Measurements from ENCODE around the gene PRR33. TPM values are rescaled to one million over a fixed set of nuclear protein-coding genes. Genes with fewer than 3 reads are reported as not detected.
"Not testable (repeated sequence)": the region's sequence is repeated elsewhere in the genome, so short reads cannot be mapped to it uniquely, and the experiment has no call there.

Gene PRR33
- total RNA-seq: 0.16 TPM in 1 of 2 replicates, not detected in the other

DNA sequence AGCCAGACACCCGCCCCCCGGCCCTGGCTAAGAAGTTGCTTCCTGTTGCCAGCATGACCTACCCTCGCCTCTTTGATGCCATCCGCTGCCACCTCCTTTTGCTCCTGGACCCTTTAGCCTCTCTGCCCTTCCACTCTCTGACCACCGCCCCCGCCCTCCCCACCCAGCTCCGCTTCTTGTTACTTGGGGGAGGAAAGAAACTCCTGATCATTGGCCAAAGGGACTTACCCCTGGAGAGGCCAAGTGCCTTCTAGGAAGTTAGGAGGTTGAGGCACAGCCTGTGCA lies at the start of gene PRR33:
TSS of gene PRR33 (minus strand) at position 65 of the 285 bp plus-strand sequence. CDS start 1,311 bp downstream, outside the sequence.
- Mint-ChIP-seq H3K4me3 (no peak within 1 kb of the TSS), H3K36me3 (ENCODE audit: low read depth) (peaks cover 10% of the 10 kb centered on the region), H3K27me3 (peaks cover 2% of the 10 kb centered on the region), H3K4me1 (peaks cover 34% of the 10 kb centered on the region), H3K9me3 (no peaks in the 10 kb centered on the region), H3K27ac (no peak within 1 kb of the TSS)
- intact Hi-C loops (cut with micrococcal nuclease): no loop called here
- POLR2A ChIA-PET: interaction anchor here (0.7 to 3.0 kb wide), 4 partner anchors 9 to 41 kb away, joined by 7 to 13 read pairs (median 10); no protein-coding TSS in a partner anchor
- ATAC-seq (ENCODE audit: low read depth) (no peak), DNase-seq (no peak)
- TF ChIP-seq, protein P1, sequence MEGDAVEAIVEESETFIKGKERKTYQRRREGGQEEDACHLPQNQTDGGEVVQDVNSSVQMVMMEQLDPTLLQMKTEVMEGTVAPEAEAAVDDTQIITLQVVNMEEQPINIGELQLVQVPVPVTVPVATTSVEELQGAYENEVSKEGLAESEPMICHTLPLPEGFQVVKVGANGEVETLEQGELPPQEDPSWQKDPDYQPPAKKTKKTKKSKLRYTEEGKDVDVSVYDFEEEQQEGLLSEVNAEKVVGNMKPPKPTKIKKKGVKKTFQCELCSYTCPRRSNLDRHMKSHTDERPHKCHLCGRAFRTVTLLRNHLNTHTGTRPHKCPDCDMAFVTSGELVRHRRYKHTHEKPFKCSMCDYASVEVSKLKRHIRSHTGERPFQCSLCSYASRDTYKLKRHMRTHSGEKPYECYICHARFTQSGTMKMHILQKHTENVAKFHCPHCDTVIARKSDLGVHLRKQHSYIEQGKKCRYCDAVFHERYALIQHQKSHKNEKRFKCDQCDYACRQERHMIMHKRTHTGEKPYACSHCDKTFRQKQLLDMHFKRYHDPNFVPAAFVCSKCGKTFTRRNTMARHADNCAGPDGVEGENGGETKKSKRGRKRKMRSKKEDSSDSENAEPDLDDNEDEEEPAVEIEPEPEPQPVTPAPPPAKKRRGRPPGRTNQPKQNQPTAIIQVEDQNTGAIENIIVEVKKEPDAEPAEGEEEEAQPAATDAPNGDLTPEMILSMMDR (IDR thresholded peaks at IDR 0.05): no peak
- CTCF ChIA-PET: interaction anchor here (0.7 to 1.5 kb wide), 4 partner anchors 10 to 59 kb away, joined by 3 to 6 read pairs (median 4); no protein-coding TSS in a partner anchor

DNA sequence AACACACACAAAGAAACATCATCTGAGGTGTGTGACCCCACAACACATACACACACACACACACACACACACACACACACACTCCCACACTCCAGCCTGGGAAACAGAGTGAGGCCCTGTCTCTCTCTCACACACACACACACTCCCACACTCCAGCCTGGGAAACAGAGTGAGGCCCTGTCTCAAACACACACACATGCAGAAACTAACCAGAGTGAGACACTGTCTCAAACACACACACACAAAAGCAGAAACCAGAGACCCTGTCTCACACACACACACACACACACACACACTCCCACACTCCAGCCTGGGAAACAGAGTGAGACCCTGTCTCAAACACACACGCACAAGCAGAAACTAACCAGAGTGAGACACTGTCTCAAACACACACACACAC lies 48.1 kb upstream of the PRR33 start:
- ATAC-seq (ENCODE audit: low read depth); H3K4me3 Mint-ChIP-seq; H3K27ac Mint-ChIP-seq; CTCF ChIA-PET; DNase-seq; H3K4me1 Mint-ChIP-seq; H3K36me3 Mint-ChIP-seq (ENCODE audit: low read depth); H3K9me3 Mint-ChIP-seq; H3K27me3 Mint-ChIP-seq; POLR2A ChIA-PET: not testable (repeated sequence)
- intact Hi-C loops (cut with micrococcal nuclease): loop anchor here (1.0 kb wide), 2 partner anchors 24 to 45 kb away; no protein-coding TSS in a partner anchor

DNA sequence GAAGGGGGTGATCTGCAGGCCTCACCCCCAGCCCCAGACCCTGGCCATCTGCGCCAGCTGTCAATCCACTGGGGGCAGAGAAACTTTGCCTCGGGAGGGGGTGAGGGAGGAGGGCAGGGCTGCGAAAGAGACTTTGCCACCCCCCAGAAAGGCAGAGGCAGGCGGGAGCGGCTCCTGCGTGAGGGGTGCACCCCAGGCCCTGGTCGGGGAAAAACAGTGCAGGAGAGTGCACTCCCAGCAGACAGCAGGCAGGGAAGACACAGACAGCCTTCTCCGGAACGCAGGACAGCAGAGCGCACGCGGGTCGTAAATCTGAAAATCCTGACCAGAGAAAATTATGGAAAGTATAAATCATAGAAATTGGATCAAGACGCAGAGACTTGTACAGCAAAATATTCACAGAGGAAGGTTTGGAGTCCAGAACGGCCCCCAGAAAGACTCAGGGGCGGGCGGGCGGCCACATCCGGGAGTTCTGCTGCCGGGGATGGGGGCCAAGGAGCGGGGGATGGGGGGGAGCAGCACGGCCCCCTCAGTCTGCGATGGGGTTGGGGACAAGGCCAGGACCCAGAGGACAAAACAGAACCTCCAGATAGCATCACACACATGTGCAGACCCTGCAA lies 47.4 kb upstream of the PRR33 start:
- Mint-ChIP-seq H3K27ac (no peak overlapping the region), H3K4me3 (no peak overlapping the region), H3K27me3 (peaks cover 5% of the 10 kb centered on the region), H3K9me3 (no peaks in the 10 kb centered on the region), H3K36me3 (ENCODE audit: low read depth) (no peaks in the 10 kb centered on the region), H3K4me1 (peaks cover 2% of the 10 kb centered on the region)
- ChIA-PET POLR2A (no interaction called here), CTCF (no interaction called here)
- ATAC-seq (ENCODE audit: low read depth) (peak; percentile 31), DNase-seq (peak; percentile 12)
- intact Hi-C loops (cut with micrococcal nuclease): loop anchor here (1.0 kb wide), 1 partner anchor 24 kb away; no protein-coding TSS in a partner anchor
- TF ChIP-seq, protein P1 (IDR thresholded peaks at IDR 0.05): no peak

DNA sequence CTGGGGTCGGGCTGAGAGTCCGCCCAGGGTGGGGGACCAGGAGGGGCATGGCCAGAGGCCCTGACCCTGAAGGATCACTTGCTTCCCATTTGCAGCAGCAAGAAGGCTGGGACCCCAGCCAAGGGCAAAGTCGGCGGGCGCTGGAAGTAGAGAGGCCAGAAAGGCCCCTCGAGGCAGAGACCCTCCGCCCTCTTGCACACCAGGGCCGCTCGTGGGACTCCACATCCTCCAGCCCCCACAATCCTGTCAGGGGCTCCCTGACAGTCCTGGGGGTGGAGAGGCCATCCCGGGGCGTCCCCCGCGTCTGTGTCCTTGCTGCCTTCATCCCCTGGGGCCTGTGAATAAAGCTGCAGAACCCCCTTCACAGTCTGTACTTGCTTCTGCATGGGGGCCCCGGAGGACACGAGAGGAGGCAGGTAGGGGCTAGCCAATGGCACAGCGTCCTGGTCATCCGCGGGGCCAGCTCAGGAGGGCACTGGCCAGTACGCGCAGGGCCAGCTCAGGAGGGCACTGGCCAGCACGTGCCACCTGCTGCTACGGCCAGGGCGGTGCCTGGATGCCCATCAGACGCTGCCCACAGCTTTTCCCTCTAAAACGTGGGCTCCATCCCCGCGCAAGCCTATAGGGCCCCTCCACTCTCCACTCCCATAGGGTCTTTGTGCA lies 46.8 kb upstream of the PRR33 start:
- Mint-ChIP-seq H3K27me3 (peaks cover 8% of the 10 kb centered on the region), H3K4me3 (no peak overlapping the region), H3K9me3 (no peaks in the 10 kb centered on the region), H3K36me3 (ENCODE audit: low read depth) (no peaks in the 10 kb centered on the region), H3K27ac (no peak overlapping the region), H3K4me1 (peaks cover 2% of the 10 kb centered on the region)
- DNase-seq (peak; percentile 10), ATAC-seq (ENCODE audit: low read depth) (no peak)
- TF ChIP-seq, protein P1 (IDR thresholded peaks at IDR 0.05): no peak
- intact Hi-C loops (cut with micrococcal nuclease): loop anchor here (1.0 kb wide), 1 partner anchor 23 kb away; no protein-coding TSS in a partner anchor
- POLR2A ChIA-PET: no interaction called here
- CTCF ChIA-PET: no interaction called here

DNA sequence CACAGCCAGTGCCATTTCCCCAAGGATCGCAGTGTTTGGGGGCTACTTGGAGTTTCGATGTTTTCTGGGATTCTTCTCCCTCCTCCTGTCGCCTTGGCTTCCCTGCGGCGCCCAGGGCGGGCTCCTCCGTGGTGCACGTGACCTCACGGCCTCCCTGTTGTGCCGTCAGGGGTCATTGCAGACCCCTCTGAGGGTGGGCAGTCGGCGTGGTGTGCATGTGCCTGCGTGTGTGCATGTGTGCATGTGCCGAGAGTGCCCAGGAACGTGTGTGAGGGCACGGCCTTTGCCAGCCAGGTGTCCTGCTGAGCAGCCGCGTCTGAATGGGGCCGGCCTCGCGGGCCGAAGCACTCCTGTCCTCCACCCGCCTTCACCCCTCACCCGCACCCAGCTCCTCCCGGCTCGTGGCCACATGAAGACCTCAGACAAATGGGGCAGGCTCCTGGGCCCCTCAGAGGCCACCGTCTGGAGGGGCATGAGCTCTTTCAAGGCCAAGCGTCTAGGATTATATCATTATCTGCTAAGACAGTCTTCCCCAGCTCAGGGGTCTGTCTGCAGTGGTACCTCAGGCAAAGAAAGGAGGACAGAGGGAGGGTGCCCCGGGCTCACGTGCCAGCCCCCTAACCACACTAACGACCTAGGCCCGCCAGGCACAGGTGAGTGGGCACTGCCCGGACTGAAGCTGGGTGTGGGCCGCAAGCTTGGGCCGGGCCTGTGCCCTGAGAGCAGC lies 46.1 kb upstream of the PRR33 start:
- Mint-ChIP-seq H3K4me3 (no peak overlapping the region), H3K4me1 (peaks cover 2% of the 10 kb centered on the region), H3K27me3 (peaks cover 13% of the 10 kb centered on the region), H3K36me3 (ENCODE audit: low read depth) (no peaks in the 10 kb centered on the region), H3K27ac (no peak overlapping the region), H3K9me3 (no peaks in the 10 kb centered on the region)
- TF ChIP-seq, protein P1 (IDR thresholded peaks at IDR 0.05): no peak
- CTCF ChIA-PET: no interaction called here
- ATAC-seq (ENCODE audit: low read depth) (no peak), DNase-seq (peak; percentile 13)
- POLR2A ChIA-PET: no interaction called here
- intact Hi-C loops (cut with micrococcal nuclease): no loop called here
